Measurements from ENCODE around the gene MPHOSPH6.
"Not testable (repeated sequence)": the region's sequence is repeated elsewhere in the genome, so short reads cannot be mapped to it uniquely, and the experiment has no call there.

MPHOSPH6 gene, protein sequence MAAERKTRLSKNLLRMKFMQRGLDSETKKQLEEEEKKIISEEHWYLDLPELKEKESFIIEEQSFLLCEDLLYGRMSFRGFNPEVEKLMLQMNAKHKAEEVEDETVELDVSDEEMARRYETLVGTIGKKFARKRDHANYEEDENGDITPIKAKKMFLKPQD

DNA sequence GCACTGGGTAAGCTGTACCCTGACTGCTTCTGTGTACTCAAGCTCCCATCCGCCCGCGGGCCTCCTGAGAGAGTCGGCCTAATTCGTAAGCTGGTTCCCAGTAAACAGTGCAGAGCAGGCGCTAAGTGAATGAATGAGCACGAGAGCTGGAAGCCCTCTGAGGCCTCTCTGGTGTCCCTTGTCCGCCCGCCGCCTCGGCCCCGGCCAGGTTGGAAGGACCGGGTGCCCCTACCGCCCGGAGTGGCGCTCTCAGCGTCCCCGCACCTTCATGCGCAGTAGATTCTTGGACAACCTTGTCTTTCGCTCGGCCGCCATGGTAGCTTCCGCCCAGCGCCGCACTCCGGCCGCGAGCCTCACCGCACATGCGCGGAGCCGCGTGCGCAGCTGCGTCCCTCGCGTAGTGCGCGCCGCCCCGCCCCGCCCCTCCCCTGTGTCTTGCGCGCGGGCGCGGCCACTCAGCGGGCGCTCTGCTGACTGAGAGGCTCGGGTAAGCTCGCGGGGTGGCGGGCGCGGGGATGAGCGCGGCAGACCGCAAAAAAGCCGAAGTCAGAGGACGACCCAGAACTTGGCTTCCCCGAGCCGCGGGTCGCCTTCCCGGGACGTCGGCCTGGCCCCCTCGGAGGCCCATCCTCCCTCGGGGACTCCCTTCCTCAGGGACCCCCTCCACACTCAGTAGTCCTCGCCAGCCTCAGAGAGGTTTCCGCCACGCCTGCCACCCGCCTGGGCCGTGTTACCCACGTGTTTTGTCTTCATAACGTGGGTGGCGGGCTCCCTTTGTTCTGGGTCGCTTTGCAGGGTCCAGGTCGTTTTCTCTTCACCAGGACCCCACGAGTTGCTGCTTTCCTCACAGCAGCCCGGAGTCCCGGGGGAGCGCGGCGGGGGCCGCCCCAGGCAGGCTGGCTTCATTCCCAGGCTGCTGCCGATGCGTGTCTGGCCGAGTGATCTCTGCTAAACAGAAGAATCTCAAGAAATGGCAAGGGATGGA, at the start of gene MPHOSPH6:
MPHOSPH6 (minus strand) TSS at position 364 of the 985 bp plus-strand sequence; CDS start at position 315, 49 bp downstream.
- no peaks in the 10 kb centered on the region for H3K4me1 ChIP-seq (ENCODE audit: insufficient read depth, insufficient read length)
- DNase-seq (ENCODE audit: low read depth, low spot score): peak; percentile 84
- peak within 1 kb of the TSS; percentile 70 for H3K4me3 ChIP-seq (ENCODE audit: insufficient read length, low read depth)
- peaks cover 14% of the 10 kb centered on the region; the same call in 1 of the 2 replicates for H3K9me3 ChIP-seq (ENCODE audit: insufficient read depth, low read length)
- peaks cover 39% of the 10 kb centered on the region for H3K36me3 ChIP-seq (ENCODE audit: insufficient read depth, insufficient read length, low read length)
- TF ChIP-seq ZNF274 (IDR thresholded peaks at IDR 0.05; ENCODE audit: low read depth, low read length) (no peak), YY1 (IDR thresholded peaks at IDR 0.05; ENCODE audit: insufficient read depth, insufficient read length) (peak; percentile 26)
- peak within 1 kb of the TSS; percentile 94 for H3K9ac ChIP-seq (ENCODE audit: insufficient read length, low read depth)
- peaks cover 8% of the 10 kb centered on the region for H3K27me3 ChIP-seq (ENCODE audit: insufficient read depth, insufficient read length)

DNA sequence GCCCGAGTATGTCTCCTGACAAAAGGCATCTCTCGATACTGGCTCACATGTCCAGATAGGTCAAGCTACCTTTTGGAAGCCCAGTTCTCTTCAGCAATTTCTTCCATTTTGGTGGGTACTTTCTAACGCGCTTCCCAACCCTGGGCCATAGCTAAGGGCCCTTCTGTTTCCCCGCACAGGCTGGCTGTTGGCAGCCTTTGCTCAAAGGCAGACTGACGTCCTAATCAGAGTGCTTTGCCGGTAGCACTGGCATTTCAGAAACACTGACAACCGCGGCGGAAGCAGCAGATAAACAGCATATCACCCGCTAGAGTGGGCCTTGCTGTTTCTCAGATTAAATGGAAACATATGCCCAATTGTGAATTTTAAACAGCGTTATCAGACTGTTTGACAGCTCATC, 49.3 kb upstream of the MPHOSPH6 start:
- Histone ChIP-seq H3K4me3 (ENCODE audit: insufficient read length, low read depth) (no peak overlapping the region), H3K36me3 (ENCODE audit: insufficient read depth, insufficient read length, low read length) (no peaks in the 10 kb centered on the region), H3K27me3 (ENCODE audit: insufficient read depth, insufficient read length) (no peaks in the 10 kb centered on the region), H3K9ac (ENCODE audit: insufficient read length, low read depth) (no peak overlapping the region), H3K4me1 (ENCODE audit: insufficient read depth, insufficient read length) (no peaks in the 10 kb centered on the region), H3K9me3 (ENCODE audit: insufficient read depth, low read length) (no peaks in the 10 kb centered on the region)
- DNase-seq (ENCODE audit: low read depth, low spot score): no peak
- TF ChIP-seq ZNF274 (IDR thresholded peaks at IDR 0.05; ENCODE audit: low read depth, low read length) (no peak), YY1 (IDR thresholded peaks at IDR 0.05; ENCODE audit: insufficient read depth, insufficient read length) (no peak), SUZ12 (IDR thresholded peaks at IDR 0.05; ENCODE audit: extremely low read depth, insufficient read depth, insufficient read length) (no peak)

DNA sequence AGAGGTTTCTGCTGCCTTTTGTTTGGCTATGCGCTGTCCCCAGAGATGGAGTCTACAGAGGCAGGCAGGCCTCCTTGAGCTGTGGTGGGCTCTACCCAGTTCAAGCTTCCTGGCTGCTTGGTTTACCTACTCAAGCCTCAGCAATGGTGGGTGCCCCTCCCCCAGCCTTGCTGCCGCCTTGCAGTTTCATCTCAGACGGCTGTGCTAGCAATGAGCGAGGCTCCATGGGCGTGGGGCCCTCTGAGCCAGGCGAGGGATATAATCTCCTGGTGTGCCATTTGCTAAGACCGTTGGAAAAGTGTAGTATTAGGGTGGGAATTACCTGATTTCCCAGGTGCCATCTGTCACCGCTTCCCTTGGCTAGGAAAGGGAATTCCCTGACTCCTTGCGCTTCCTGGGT, 39.3 kb upstream of the MPHOSPH6 start:
- H3K4me1 ChIP-seq (ENCODE audit: insufficient read depth, insufficient read length); H3K36me3 ChIP-seq (ENCODE audit: insufficient read depth, insufficient read length, low read length); DNase-seq (ENCODE audit: low read depth, low spot score); H3K4me3 ChIP-seq (ENCODE audit: insufficient read length, low read depth); H3K27me3 ChIP-seq (ENCODE audit: insufficient read depth, insufficient read length); H3K9ac ChIP-seq (ENCODE audit: insufficient read length, low read depth): not testable (repeated sequence)
- peaks cover 20% of the 10 kb centered on the region; the same call in 1 of the 2 replicates for H3K9me3 ChIP-seq (ENCODE audit: insufficient read depth, low read length)

DNA sequence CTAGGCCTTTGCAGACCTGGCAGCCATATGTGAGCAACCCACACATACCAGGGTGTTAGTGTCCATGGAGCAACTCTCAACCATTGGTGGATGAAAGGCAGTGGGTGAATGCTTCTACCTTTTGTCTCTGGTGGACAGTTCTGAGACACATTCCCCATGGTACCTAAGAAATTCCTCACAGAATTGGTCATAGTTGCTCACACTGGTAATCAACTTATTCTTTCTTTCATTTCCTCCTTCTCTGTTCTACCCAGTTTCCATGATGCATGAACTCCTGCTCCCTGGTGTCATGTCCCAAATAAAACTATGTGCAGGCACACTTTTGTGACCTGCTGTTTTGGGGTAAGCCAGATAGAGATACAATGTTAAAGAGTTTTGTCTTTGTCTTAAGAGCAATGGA, 33.2 kb upstream of the MPHOSPH6 start:
- H3K9me3 ChIP-seq (ENCODE audit: insufficient read depth, low read length): no peaks in the 10 kb centered on the region

DNA sequence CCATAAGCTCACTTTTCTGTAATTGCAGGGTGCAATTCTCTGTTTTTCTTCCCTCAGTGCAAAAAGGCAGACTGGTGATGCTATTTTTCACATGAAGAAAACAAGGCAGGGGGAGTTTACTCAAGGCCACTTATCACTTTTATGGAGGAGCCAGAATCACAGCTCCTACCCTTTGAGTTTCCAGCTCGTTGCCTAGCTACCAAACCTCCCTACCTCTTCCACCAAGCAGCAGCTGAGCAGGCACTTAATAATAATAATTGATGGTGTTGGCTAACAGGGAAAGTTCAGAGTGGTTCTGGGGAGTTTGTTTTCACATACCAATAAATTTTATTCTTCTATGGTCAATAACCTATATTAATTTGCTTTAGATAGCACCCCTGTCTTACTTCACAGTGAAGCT, 31.9 kb upstream of the MPHOSPH6 start:
- Histone ChIP-seq H3K9ac (ENCODE audit: insufficient read length, low read depth) (no peak overlapping the region), H3K9me3 (ENCODE audit: insufficient read depth, low read length) (no peaks in the 10 kb centered on the region), H3K27me3 (ENCODE audit: insufficient read depth, insufficient read length) (no peaks in the 10 kb centered on the region), H3K36me3 (ENCODE audit: insufficient read depth, insufficient read length, low read length) (no peaks in the 10 kb centered on the region), H3K4me1 (ENCODE audit: insufficient read depth, insufficient read length) (no peaks in the 10 kb centered on the region), H3K4me3 (ENCODE audit: insufficient read length, low read depth) (no peak overlapping the region)
- TF ChIP-seq YY1 (IDR thresholded peaks at IDR 0.05; ENCODE audit: insufficient read depth, insufficient read length) (no peak), ZNF274 (IDR thresholded peaks at IDR 0.05; ENCODE audit: low read depth, low read length) (no peak), SUZ12 (IDR thresholded peaks at IDR 0.05; ENCODE audit: extremely low read depth, insufficient read depth, insufficient read length) (no peak)
- DNase-seq (ENCODE audit: low read depth, low spot score): no peak

More for the DNA sequence above, 33.2 kb upstream of the MPHOSPH6 start:
- no peaks in the 10 kb centered on the region for H3K27me3 ChIP-seq (ENCODE audit: insufficient read depth, insufficient read length)
- no peak for TF ChIP-seq YY1 (IDR thresholded peaks at IDR 0.05; ENCODE audit: insufficient read depth, insufficient read length)
- no peak for TF ChIP-seq ZNF274 (IDR thresholded peaks at IDR 0.05; ENCODE audit: low read depth, low read length)
- no peak for TF ChIP-seq SUZ12 (IDR thresholded peaks at IDR 0.05; ENCODE audit: extremely low read depth, insufficient read depth, insufficient read length)
- DNase-seq (ENCODE audit: low read depth, low spot score): no peak
- H3K36me3 ChIP-seq (ENCODE audit: insufficient read depth, insufficient read length, low read length): no peaks in the 10 kb centered on the region
- no peak overlapping the region for H3K4me3 ChIP-seq (ENCODE audit: insufficient read length, low read depth)
- no peak overlapping the region for H3K9ac ChIP-seq (ENCODE audit: insufficient read length, low read depth)
- no peaks in the 10 kb centered on the region for H3K4me1 ChIP-seq (ENCODE audit: insufficient read depth, insufficient read length)

DNA sequence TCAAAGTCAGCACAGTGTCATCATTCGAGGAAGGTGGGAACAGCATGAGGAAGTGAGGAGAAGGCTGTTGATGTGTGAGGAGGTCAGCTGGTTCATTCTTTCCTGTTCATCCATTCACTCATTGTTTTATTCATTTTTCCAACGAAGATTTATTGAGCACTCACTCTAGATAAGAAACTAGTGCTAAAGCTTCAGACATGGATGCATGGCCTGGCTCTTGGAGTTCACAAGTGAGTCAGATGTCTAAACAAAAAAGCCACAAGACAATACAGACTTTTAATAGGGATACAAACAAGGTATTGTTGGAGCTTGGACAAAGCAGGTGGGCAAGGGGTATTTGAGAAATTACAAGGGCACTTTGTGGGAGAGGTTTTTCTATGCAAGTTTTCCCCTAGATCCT, 31.3 kb upstream of the MPHOSPH6 start:
- H3K36me3 ChIP-seq (ENCODE audit: insufficient read depth, insufficient read length, low read length): no peaks in the 10 kb centered on the region
- H3K4me1 ChIP-seq (ENCODE audit: insufficient read depth, insufficient read length): no peaks in the 10 kb centered on the region
- H3K4me3 ChIP-seq (ENCODE audit: insufficient read length, low read depth): no peak overlapping the region
- H3K9ac ChIP-seq (ENCODE audit: insufficient read length, low read depth): no peak overlapping the region
- no peaks in the 10 kb centered on the region for H3K9me3 ChIP-seq (ENCODE audit: insufficient read depth, low read length)
- H3K27me3 ChIP-seq (ENCODE audit: insufficient read depth, insufficient read length): no peaks in the 10 kb centered on the region
- DNase-seq (ENCODE audit: low read depth, low spot score): no peak
- TF ChIP-seq YY1 (IDR thresholded peaks at IDR 0.05; ENCODE audit: insufficient read depth, insufficient read length): no peak
- TF ChIP-seq SUZ12 (IDR thresholded peaks at IDR 0.05; ENCODE audit: extremely low read depth, insufficient read depth, insufficient read length): no peak
- no peak for TF ChIP-seq ZNF274 (IDR thresholded peaks at IDR 0.05; ENCODE audit: low read depth, low read length)

DNA sequence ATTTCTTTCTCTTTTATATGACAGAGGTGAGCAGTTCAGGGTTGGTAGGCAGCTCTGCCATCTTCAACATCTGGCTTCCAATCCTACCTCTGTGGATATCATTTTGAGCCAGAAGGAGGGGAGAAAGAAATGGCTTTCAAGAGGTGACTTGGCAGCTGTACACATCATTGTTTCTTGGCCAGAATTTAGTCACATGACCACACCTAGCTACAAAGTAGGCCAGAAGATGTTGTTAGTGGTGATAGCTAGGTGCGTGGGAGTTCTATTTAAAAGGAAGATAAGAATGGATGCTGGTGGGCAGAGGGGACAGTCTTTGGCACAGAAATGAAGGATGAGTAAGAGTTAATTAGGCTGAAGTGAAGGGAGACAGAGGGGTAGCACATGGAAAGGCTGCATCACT, 29.2 kb upstream of the MPHOSPH6 start:
- TF ChIP-seq SUZ12 (IDR thresholded peaks at IDR 0.05; ENCODE audit: extremely low read depth, insufficient read depth, insufficient read length) (no peak), ZNF274 (IDR thresholded peaks at IDR 0.05; ENCODE audit: low read depth, low read length) (no peak), YY1 (IDR thresholded peaks at IDR 0.05; ENCODE audit: insufficient read depth, insufficient read length) (no peak)
- no peaks in the 10 kb centered on the region for H3K4me1 ChIP-seq (ENCODE audit: insufficient read depth, insufficient read length)
- no peaks in the 10 kb centered on the region for H3K27me3 ChIP-seq (ENCODE audit: insufficient read depth, insufficient read length)
- H3K9me3 ChIP-seq (ENCODE audit: insufficient read depth, low read length): no peaks in the 10 kb centered on the region
- no peak overlapping the region for H3K4me3 ChIP-seq (ENCODE audit: insufficient read length, low read depth)
- DNase-seq (ENCODE audit: low read depth, low spot score): no peak
- H3K9ac ChIP-seq (ENCODE audit: insufficient read length, low read depth): no peak overlapping the region
- H3K36me3 ChIP-seq (ENCODE audit: insufficient read depth, insufficient read length, low read length): no peaks in the 10 kb centered on the region

Data from NT2/D1 (cell line).